ENCODE data around the gene N4BP2L1.
A peak's percentile ranks its signal among the peaks of the same experiment; 100 is the strongest.

N4BP2L1 gene

GRCh38 chr13:32415019-32415418 is 12.9 kb downstream of the N4BP2L1 start:
- Histone ChIP-seq H3K27me3 (ENCODE audit: low read depth, low read length) (no peaks in the 10 kb centered on the region), H3K9ac (ENCODE audit: low read length) (no peak overlapping the region), H3K36me3 (replicated peaks; ENCODE audit: low read depth, low read length) (peaks cover 6% of the 10 kb centered on the region), H3K4me3 (ENCODE audit: low read length) (no peak overlapping the region), H3K27ac (ENCODE audit: low read length) (no peak overlapping the region), H3K9me3 (ENCODE audit: insufficient read depth, low read length) (peaks cover 6% of the 10 kb centered on the region; the same call in 1 of the 2 replicates), H4K20me1 (ENCODE audit: insufficient read depth, low read length) (no peaks in the 10 kb centered on the region), H3K4me2 (ENCODE audit: low read length) (no peak overlapping the region), H2AFZ (ENCODE audit: low read depth, low read length) (no peak overlapping the region), H3K79me2 (ENCODE audit: low read length) (no peaks in the 10 kb centered on the region), H3K4me1 (ENCODE audit: low read length) (no peaks in the 10 kb centered on the region)
- TF ChIP-seq, protein P1, sequence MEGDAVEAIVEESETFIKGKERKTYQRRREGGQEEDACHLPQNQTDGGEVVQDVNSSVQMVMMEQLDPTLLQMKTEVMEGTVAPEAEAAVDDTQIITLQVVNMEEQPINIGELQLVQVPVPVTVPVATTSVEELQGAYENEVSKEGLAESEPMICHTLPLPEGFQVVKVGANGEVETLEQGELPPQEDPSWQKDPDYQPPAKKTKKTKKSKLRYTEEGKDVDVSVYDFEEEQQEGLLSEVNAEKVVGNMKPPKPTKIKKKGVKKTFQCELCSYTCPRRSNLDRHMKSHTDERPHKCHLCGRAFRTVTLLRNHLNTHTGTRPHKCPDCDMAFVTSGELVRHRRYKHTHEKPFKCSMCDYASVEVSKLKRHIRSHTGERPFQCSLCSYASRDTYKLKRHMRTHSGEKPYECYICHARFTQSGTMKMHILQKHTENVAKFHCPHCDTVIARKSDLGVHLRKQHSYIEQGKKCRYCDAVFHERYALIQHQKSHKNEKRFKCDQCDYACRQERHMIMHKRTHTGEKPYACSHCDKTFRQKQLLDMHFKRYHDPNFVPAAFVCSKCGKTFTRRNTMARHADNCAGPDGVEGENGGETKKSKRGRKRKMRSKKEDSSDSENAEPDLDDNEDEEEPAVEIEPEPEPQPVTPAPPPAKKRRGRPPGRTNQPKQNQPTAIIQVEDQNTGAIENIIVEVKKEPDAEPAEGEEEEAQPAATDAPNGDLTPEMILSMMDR (IDR thresholded peaks at IDR 0.05; ENCODE audit: low read depth, low read length) = peak; percentile 65
- TF ChIP-seq EZH2phosphoT487 (IDR thresholded peaks at IDR 0.05; ENCODE audit: low read depth) = no peak

GRCh38 chr13:32414580-32414979 is 13.3 kb downstream of the N4BP2L1 start:
- no peak for TF ChIP-seq EZH2phosphoT487 (IDR thresholded peaks at IDR 0.05; ENCODE audit: low read depth)
- TF ChIP-seq, protein P1 (IDR thresholded peaks at IDR 0.05; ENCODE audit: low read depth, low read length) = no peak
- peaks cover 1% of the 10 kb centered on the region for H3K36me3 ChIP-seq (replicated peaks; ENCODE audit: low read depth, low read length)
- no peaks in the 10 kb centered on the region for H3K79me2 ChIP-seq (ENCODE audit: low read length)
- no peak overlapping the region for H2AFZ ChIP-seq (ENCODE audit: low read depth, low read length)
- no peaks in the 10 kb centered on the region for H3K27me3 ChIP-seq (ENCODE audit: low read depth, low read length)
- no peaks in the 10 kb centered on the region for H3K4me1 ChIP-seq (ENCODE audit: low read length)
- H3K9me3 ChIP-seq (ENCODE audit: insufficient read depth, low read length) = peaks cover 1% of the 10 kb centered on the region; the same call in 1 of the 2 replicates
- no peak overlapping the region for H3K4me3 ChIP-seq (ENCODE audit: low read length)
- H4K20me1 ChIP-seq (ENCODE audit: insufficient read depth, low read length) = no peaks in the 10 kb centered on the region
- H3K4me2 ChIP-seq (ENCODE audit: low read length) = no peak overlapping the region
- no peak overlapping the region for H3K9ac ChIP-seq (ENCODE audit: low read length)
- no peak overlapping the region for H3K27ac ChIP-seq (ENCODE audit: low read length)

- no peak overlapping the region for H3K27ac ChIP-seq (ENCODE audit: low read length)
- no peak overlapping the region for H3K9ac ChIP-seq (ENCODE audit: low read length)
- H2AFZ ChIP-seq (ENCODE audit: low read depth, low read length) = no peak overlapping the region
- H3K4me1 ChIP-seq (ENCODE audit: low read length) = peaks cover 5% of the 10 kb centered on the region
- H4K20me1 ChIP-seq (ENCODE audit: insufficient read depth, low read length) = no peaks in the 10 kb centered on the region
- no peak overlapping the region for H3K4me2 ChIP-seq (ENCODE audit: low read length)
- no peaks in the 10 kb centered on the region for H3K79me2 ChIP-seq (ENCODE audit: low read length)
- TF ChIP-seq, protein P1 (IDR thresholded peaks at IDR 0.05; ENCODE audit: low read depth, low read length) = no peak
- H3K4me3 ChIP-seq (ENCODE audit: low read length) = no peak overlapping the region
- no peaks in the 10 kb centered on the region for H3K27me3 ChIP-seq (ENCODE audit: low read depth, low read length)
- no peaks in the 10 kb centered on the region for H3K9me3 ChIP-seq (ENCODE audit: insufficient read depth, low read length)
- H3K36me3 ChIP-seq (replicated peaks; ENCODE audit: low read depth, low read length) = no peaks in the 10 kb centered on the region
These were observed 14.6 kb downstream of the N4BP2L1 start for GRCh38 chr13:32413284-32413683.

GRCh38 chr13:32409561-32410421 is 18.1 kb downstream of the N4BP2L1 start:
- Histone ChIP-seq H3K4me2 (ENCODE audit: low read length) (no peak overlapping the region), H4K20me1 (ENCODE audit: insufficient read depth, low read length) (no peaks in the 10 kb centered on the region), H2AFZ (ENCODE audit: low read depth, low read length) (no peak overlapping the region), H3K9me3 (ENCODE audit: insufficient read depth, low read length) (no peaks in the 10 kb centered on the region), H3K4me3 (ENCODE audit: low read length) (no peak overlapping the region), H3K27me3 (ENCODE audit: low read depth, low read length) (no peaks in the 10 kb centered on the region), H3K4me1 (ENCODE audit: low read length) (peaks cover 14% of the 10 kb centered on the region), H3K79me2 (ENCODE audit: low read length) (no peaks in the 10 kb centered on the region), H3K36me3 (replicated peaks; ENCODE audit: low read depth, low read length) (peaks cover 6% of the 10 kb centered on the region), H3K27ac (ENCODE audit: low read length) (no peak overlapping the region), H3K9ac (ENCODE audit: low read length) (no peak overlapping the region)
- TF ChIP-seq, protein P1 (IDR thresholded peaks at IDR 0.05; ENCODE audit: low read depth, low read length) = no peak
- no peak for TF ChIP-seq EZH2phosphoT487 (IDR thresholded peaks at IDR 0.05; ENCODE audit: low read depth)
